ENCODE results near the gene ME3. TPM values are rescaled to one million over a fixed set of nuclear protein-coding genes. Genes with fewer than 3 reads are reported as not detected.

Gene ME3
- total RNA-seq, 1 experiment from 2014 or later, result 35.3 TPM

DNA sequence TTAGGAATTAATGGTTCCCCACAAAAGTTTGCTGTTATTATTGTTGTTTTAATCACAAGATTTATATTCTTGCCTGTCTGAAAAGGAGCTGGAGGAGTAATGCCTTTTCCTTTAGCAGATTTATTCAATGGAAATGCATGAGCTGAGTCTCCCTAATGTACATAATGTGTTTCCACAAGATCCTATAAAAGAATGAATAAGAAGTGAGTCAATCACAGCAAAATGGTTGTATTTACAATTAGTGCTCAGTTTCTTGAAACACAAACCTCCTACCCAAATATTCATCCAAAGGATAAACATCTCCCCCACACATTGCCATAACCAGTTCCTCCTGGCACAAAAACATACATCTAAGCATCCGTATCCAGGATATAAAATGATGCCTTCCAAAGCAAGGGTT lies 33.3 kb downstream of the ME3 start:
- intact Hi-C loops (cut with micrococcal nuclease; ENCODE audit: unreplicated experiment), result no loop called here
- Histone ChIP-seq H3K4me3 (ENCODE audit: low read depth in 2 of 2, low read length in 2 of 2) (no peak overlapping the region), H3K36me3 (ENCODE audit: control insufficient read depth, insufficient read depth, low read length) (no peaks in the 10 kb centered on the region), H3K27ac (ENCODE audit: low read length) (peak overlapping the region; percentile 83), H3K4me1 (ENCODE audit: control insufficient read depth, insufficient read depth, low read length) (peaks cover 47% of the 10 kb centered on the region), H3K27me3 (ENCODE audit: control insufficient read depth, insufficient read depth, low read length) (no peaks in the 10 kb centered on the region), H3K9me3 (ENCODE audit: control insufficient read depth, insufficient read depth, low read depth, low read length) (no peaks in the 10 kb centered on the region)
- ATAC-seq (peak; percentile 89), DNase-seq (ENCODE audit: low read depth, low spot score) (peak; percentile 74)
- in situ Hi-C loops (cut with HindIII; ENCODE audit: low pct_unique_long_range_greater_than_20kb, low sequenced_read_pairs), result no loop called here
- no TSS peak for BruUV-seq (replicated peaks)
- ChIA-PET CTCF (interaction anchor here (1.0 kb wide), 1 partner anchor 31 kb away, joined by 3 read pairs; no protein-coding TSS in a partner anchor), POLR2A (interaction anchor here (1.0 kb wide), 1 partner anchor 30 kb away, joined by 3 read pairs; no protein-coding TSS in a partner anchor)
- no peak for TF ChIP-seq TCF7L2 (IDR thresholded peaks at IDR 0.05; ENCODE audit: low read depth, low read length)
- no peak for TF ChIP-seq SIN3A (IDR thresholded peaks at IDR 0.05; ENCODE audit: borderline replicate concordance, insufficient read depth, low read depth, low read length)
- TF ChIP-seq, protein P1, sequence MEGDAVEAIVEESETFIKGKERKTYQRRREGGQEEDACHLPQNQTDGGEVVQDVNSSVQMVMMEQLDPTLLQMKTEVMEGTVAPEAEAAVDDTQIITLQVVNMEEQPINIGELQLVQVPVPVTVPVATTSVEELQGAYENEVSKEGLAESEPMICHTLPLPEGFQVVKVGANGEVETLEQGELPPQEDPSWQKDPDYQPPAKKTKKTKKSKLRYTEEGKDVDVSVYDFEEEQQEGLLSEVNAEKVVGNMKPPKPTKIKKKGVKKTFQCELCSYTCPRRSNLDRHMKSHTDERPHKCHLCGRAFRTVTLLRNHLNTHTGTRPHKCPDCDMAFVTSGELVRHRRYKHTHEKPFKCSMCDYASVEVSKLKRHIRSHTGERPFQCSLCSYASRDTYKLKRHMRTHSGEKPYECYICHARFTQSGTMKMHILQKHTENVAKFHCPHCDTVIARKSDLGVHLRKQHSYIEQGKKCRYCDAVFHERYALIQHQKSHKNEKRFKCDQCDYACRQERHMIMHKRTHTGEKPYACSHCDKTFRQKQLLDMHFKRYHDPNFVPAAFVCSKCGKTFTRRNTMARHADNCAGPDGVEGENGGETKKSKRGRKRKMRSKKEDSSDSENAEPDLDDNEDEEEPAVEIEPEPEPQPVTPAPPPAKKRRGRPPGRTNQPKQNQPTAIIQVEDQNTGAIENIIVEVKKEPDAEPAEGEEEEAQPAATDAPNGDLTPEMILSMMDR (IDR thresholded peaks at IDR 0.05), result no peak
- TF ChIP-seq, protein P2, sequence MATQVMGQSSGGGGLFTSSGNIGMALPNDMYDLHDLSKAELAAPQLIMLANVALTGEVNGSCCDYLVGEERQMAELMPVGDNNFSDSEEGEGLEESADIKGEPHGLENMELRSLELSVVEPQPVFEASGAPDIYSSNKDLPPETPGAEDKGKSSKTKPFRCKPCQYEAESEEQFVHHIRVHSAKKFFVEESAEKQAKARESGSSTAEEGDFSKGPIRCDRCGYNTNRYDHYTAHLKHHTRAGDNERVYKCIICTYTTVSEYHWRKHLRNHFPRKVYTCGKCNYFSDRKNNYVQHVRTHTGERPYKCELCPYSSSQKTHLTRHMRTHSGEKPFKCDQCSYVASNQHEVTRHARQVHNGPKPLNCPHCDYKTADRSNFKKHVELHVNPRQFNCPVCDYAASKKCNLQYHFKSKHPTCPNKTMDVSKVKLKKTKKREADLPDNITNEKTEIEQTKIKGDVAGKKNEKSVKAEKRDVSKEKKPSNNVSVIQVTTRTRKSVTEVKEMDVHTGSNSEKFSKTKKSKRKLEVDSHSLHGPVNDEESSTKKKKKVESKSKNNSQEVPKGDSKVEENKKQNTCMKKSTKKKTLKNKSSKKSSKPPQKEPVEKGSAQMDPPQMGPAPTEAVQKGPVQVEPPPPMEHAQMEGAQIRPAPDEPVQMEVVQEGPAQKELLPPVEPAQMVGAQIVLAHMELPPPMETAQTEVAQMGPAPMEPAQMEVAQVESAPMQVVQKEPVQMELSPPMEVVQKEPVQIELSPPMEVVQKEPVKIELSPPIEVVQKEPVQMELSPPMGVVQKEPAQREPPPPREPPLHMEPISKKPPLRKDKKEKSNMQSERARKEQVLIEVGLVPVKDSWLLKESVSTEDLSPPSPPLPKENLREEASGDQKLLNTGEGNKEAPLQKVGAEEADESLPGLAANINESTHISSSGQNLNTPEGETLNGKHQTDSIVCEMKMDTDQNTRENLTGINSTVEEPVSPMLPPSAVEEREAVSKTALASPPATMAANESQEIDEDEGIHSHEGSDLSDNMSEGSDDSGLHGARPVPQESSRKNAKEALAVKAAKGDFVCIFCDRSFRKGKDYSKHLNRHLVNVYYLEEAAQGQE (IDR thresholded peaks at IDR 0.05; ENCODE audit: insufficient read depth in 1 of 2, low read depth in 2 of 2, low read length in 1 of 2), result 0 out of 4 replicates have a peak, but pooled peaks of 1 of the 2 experiments have one; percentile 21
- TF ChIP-seq POLR2AphosphoS5 (IDR thresholded peaks at IDR 0.05; ENCODE audit: low read depth, low read length), result peak; percentile 86

DNA sequence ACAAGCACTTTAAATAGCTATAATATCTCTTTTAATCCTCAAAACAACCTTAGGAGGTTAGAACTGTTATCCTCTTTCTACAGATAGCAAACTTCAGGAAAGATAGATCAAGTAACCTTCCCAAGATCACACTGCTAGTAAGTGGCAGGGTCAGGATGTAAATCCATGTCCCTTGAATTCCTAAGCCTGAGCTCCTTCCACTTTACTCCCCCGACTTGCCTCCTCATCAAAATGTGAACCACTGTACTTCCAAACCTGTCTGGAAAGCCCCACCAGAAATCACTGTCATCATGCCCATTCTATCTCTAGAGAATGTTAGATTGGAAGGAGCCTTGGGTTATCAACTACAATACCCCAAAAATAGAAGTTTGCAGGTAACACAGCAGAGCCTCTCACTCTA lies 33.7 kb downstream of the ME3 start:
- ATAC-seq (peak; percentile 69), DNase-seq (ENCODE audit: low read depth, low spot score) (no peak)
- BruUV-seq (replicated peaks), result no TSS peak
- Histone ChIP-seq H3K27ac (ENCODE audit: low read length) (peak overlapping the region; percentile 83), H3K27me3 (ENCODE audit: control insufficient read depth, insufficient read depth, low read length) (no peaks in the 10 kb centered on the region), H3K9me3 (ENCODE audit: control insufficient read depth, insufficient read depth, low read depth, low read length) (no peaks in the 10 kb centered on the region), H3K4me1 (ENCODE audit: control insufficient read depth, insufficient read depth, low read length) (peaks cover 48% of the 10 kb centered on the region), H3K4me3 (ENCODE audit: low read depth in 2 of 2, low read length in 2 of 2) (no peak overlapping the region), H3K36me3 (ENCODE audit: control insufficient read depth, insufficient read depth, low read length) (no peaks in the 10 kb centered on the region)
- in situ Hi-C loops (cut with HindIII; ENCODE audit: low pct_unique_long_range_greater_than_20kb, low sequenced_read_pairs) (no loop called here), intact Hi-C loops (cut with micrococcal nuclease; ENCODE audit: unreplicated experiment) (no loop called here)
- TF ChIP-seq TCF7L2 (IDR thresholded peaks at IDR 0.05; ENCODE audit: low read depth, low read length), result 0 out of 2 replicates have a peak, but pooled peaks have one; percentile 6
- TF ChIP-seq POLR2AphosphoS5 (IDR thresholded peaks at IDR 0.05; ENCODE audit: low read depth, low read length), result no peak
- TF ChIP-seq, protein P2 (IDR thresholded peaks at IDR 0.05; ENCODE audit: insufficient read depth in 1 of 2, low read depth in 2 of 2, low read length in 1 of 2), result no peak
- CTCF ChIA-PET, result interaction anchor here (0.6 kb wide), 1 partner anchor 21 kb away, joined by 3 read pairs; no protein-coding TSS in a partner anchor
- POLR2A ChIA-PET, result interaction anchor here (1.0 kb wide), 1 partner anchor 29 kb away, joined by 3 read pairs; no protein-coding TSS in a partner anchor
